Adipocyte (in vitro differentiated cells): ENCODE measurements around the gene FBXO36.
A peak's percentile ranks its signal among the peaks of the same experiment; 100 is the strongest.

Experiments used
- DNase-seq: peaks from one replicate; pipeline ENCODE4 v3.0.0-alpha.2; 2015; ENCODE audit warnings: low read depth
- H3K27me3 ChIP-seq: replicated peaks from 2 replicates; pipeline ENCODE4 v1.7.0; 2013; ENCODE audit warnings: mild to moderate bottlenecking, low read length, moderate library complexity; ENCODE audit not compliant: control insufficient read depth, insufficient read depth
- H3K36me3 ChIP-seq: 2 replicates; pipeline ENCODE4 v1.7.0; 2013; ENCODE audit warnings: low read length, mild to moderate bottlenecking, moderate library complexity; ENCODE audit not compliant: control insufficient read depth, insufficient read depth, severe bottlenecking
- H3K4me1 ChIP-seq: 2 replicates; pipeline ENCODE4 v1.7.0; 2013; ENCODE audit warnings: mild to moderate bottlenecking, low read length, moderate library complexity; ENCODE audit not compliant: control insufficient read depth, insufficient read depth
- H3K4me3 ChIP-seq: 2 replicates; pipeline ENCODE4 v1.7.0; 2013; ENCODE audit warnings: mild to moderate bottlenecking, low read length, moderate library complexity
- H3K9ac ChIP-seq: 2 replicates; pipeline ENCODE4 v1.7.0; 2013; ENCODE audit warnings: mild to moderate bottlenecking, low read length, moderate library complexity
- H3K9me3 ChIP-seq: 2 replicates; pipeline ENCODE4 v1.7.0; 2013; ENCODE audit warnings: mild to moderate bottlenecking, low read length, moderate library complexity; ENCODE audit not compliant: control insufficient read depth

The FBXO36 gene

DNA sequence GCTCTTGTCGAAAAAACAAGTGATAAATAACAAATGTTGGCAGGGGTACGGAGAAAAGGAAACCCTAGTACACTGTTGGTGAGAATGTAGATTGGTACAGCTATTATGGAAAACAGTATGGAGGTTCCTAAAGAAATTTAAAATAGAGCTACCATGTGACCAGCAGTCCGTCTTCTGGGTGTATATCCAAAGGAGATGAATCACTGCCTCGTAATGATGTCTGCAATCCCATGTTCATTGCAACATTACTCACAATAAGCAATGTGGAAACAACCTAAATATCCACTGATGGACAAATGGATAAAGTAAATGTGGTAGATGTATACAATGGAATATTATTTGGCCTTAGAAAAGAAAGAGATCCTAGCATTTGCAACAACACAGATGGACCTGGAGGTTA, 95.8 kb downstream of the FBXO36 start:
- no peaks in the 10 kb centered on the region for H3K36me3 ChIP-seq
- no peak overlapping the region for H3K4me3 ChIP-seq
- H3K9ac ChIP-seq, result no peak overlapping the region
- H3K27me3 ChIP-seq, result no peaks in the 10 kb centered on the region
- no peaks in the 10 kb centered on the region for H3K4me1 ChIP-seq
- H3K9me3 ChIP-seq, result no peaks in the 10 kb centered on the region
- DNase-seq, result peak; percentile 45

DNA sequence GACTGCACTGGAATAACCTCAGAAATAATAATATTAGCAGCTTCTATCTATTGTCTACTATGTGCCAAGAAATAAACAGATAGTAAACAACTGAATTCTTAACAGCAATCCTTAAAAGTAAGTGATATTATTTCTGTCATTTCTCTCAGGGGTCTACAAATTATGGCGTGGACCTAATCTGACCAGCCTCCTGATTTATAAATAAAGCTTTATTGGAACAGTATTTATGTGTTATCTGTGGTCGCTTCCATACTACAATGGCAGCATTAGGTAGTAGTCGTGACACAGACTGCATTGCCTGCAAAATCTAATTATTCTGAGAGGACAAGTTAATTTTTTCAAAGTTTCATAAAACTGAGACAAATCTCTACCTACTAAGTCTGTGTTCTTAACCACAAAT, 97.4 kb downstream of the FBXO36 start:
- Histone ChIP-seq H3K9me3 (no peaks in the 10 kb centered on the region), H3K4me1 (no peaks in the 10 kb centered on the region), H3K36me3 (no peaks in the 10 kb centered on the region), H3K4me3 (no peak overlapping the region), H3K9ac (no peak overlapping the region), H3K27me3 (no peaks in the 10 kb centered on the region)
- DNase-seq, result no peak

DNA sequence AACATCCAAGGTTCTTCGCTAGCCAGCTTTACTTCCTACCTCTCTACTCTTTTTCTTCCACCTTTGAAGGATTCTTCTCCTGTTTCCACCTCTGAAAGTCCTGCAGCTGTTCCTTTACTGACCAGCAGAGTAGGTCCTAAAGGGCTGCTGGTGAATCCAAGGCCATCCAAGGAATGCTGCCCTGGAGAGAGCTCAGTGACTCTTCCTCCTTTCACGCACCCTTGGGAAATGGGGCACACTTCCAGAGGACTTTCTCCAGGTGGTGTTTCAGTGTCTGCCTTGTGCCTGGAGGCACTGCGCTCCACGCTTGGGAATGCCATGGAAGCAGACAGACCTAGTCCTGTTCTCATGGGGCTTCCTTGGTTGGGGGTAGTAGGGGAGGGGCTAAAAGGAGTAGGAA, 101.0 kb downstream of the FBXO36 start:
- Histone ChIP-seq H3K9ac (no peak overlapping the region), H3K9me3 (no peaks in the 10 kb centered on the region), H3K27me3 (no peaks in the 10 kb centered on the region), H3K4me1 (no peaks in the 10 kb centered on the region), H3K4me3 (no peak overlapping the region), H3K36me3 (no peaks in the 10 kb centered on the region)
- DNase-seq, result no peak

DNA sequence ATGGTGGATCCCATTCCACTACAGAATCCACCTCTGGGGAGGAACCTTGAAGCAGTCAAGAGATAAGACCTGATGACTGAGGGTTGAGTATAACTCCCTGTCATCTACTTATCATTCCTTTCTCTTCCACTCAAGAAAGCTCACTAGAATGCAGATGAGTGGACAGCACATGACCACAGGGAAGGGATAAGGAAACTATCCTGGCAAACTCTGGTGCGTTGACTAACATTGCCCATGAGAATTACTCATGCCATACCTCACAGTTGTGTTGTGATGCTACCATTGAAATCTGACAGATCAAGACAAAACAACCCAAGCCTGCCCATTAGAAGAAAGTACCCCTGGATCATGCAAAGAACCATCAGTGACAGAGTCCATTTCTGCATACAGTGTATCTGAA, 119.9 kb downstream of the FBXO36 start:
- Histone ChIP-seq H3K4me1 (no peaks in the 10 kb centered on the region), H3K9me3 (no peaks in the 10 kb centered on the region), H3K36me3 (no peaks in the 10 kb centered on the region), H3K27me3 (no peaks in the 10 kb centered on the region), H3K4me3 (no peak overlapping the region), H3K9ac (no peak overlapping the region)
- no peak for DNase-seq

DNA sequence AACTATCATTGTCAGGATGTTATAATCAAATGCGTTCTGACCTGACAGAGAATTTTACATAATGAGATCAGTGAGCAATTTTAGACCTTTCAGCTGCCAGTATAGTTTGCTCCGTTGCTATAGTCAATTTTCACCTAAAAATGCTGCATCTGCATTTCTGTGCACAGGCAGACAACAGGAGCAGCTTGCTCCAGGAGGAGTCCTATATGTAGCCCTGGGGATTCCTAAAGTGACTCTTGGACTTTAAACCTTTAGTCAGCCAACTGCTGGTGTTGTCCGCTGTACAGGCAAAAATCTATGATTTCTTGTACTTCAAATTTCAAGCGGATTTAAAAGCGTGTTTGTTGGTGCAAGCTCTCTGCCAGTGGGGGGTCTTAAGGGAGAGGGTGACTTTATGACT, 120.7 kb downstream of the FBXO36 start:
- Histone ChIP-seq H3K9me3 (no peaks in the 10 kb centered on the region), H3K4me3 (no peak overlapping the region), H3K4me1 (no peaks in the 10 kb centered on the region), H3K9ac (no peak overlapping the region), H3K36me3 (no peaks in the 10 kb centered on the region), H3K27me3 (no peaks in the 10 kb centered on the region)
- no peak for DNase-seq

DNA sequence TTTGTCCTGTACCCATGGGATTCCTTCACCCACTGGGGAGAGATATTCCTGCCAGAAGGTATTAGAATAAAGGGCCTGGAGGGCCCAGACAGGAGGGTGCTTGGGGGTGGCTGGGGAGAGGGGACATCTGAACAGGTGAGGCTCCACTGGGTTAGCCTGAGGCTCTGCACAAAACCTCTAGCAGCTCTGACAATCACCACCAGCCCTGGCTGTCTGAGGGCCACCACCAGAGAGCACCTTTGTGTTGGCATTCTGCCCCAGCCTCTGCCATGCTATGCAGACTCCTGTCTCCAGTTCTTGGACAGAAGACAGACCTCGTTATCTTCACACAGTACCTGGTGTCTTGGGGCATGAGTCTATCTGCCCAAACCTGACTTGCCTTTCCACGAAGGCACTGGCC, 121.2 kb downstream of the FBXO36 start:
- Histone ChIP-seq H3K36me3 (no peaks in the 10 kb centered on the region), H3K4me3 (no peak overlapping the region), H3K9ac (no peak overlapping the region), H3K4me1 (no peaks in the 10 kb centered on the region), H3K27me3 (no peaks in the 10 kb centered on the region), H3K9me3 (no peaks in the 10 kb centered on the region)
- no peak for DNase-seq

DNA sequence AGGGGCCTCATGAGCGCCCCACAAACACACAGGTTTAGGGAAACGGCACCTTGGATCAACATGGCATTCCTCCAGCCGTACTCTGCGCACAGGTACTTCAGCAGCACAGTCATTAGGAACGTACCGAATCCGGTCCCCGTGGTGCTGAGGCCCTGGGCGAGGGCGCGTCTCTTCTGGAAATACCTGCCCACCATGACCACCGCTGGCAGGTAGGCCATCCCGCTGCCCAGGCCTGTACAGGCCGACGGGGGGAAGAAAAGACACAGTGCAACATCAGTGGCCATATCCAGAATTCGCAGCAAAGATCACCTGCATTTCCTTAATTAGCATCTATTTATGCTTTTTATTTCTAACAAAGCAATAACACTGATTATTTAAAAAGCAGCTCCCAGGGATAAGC, 124.2 kb downstream of the FBXO36 start:
- DNase-seq, result no peak
- H3K27me3 ChIP-seq, result no peaks in the 10 kb centered on the region
- H3K4me3 ChIP-seq, result no peak overlapping the region
- H3K4me1 ChIP-seq, result no peaks in the 10 kb centered on the region
- H3K9me3 ChIP-seq, result no peaks in the 10 kb centered on the region
- no peaks in the 10 kb centered on the region for H3K36me3 ChIP-seq
- no peak overlapping the region for H3K9ac ChIP-seq

DNA sequence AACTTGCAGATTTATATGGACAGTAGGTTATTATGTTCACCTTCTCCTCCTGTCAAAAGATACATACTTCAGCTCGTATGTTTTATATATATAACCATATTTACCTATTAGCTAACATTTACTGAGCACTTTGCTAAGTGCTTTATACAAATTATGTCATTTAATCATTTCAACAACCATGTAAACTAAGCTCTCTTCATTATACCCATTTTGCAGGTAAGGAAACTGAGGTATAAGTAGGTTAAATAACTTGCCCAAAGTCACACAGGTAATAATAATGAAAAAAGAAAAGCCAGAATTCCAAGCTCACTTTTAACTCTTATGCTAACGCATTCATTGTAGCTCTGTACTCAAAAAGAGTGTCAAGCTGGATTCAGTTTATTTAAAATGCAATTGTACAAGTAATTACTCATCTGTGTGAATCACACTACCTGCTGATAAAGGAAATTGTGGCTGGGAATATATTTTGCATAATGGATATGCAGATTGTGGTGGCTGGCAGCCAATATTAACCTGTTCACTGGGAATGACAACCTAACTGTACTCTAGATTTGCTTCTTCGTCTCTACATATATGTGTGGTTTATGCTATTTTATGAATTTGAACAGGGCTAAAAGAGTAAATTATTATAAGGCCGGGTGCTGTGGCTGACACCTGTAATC, 125.8 kb downstream of the FBXO36 start:
- no peaks in the 10 kb centered on the region for H3K36me3 ChIP-seq
- DNase-seq, result no peak
- H3K4me3 ChIP-seq, result no peak overlapping the region
- no peaks in the 10 kb centered on the region for H3K9me3 ChIP-seq
- no peak overlapping the region for H3K9ac ChIP-seq
- H3K27me3 ChIP-seq, result no peaks in the 10 kb centered on the region
- H3K4me1 ChIP-seq, result peaks cover 8% of the 10 kb centered on the region

DNA sequence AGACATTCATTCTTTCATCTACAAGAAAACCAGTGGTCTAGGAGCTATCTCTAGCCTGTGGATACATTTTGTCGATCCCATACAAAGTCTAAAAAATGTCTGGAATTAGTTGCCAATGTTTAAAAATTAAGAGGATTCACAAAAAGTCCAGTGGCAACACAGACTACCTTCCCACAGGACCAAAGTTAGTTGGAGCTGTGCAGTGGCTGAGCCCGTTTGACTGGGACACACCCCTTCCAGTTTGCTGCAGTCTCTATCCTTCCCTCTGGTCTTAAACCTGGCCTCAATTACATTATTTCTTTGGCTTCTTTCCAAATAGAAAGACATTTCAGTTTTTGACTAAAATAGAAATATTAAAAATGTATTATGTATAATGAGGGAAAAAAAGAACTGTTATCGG, 127.8 kb downstream of the FBXO36 start:
- no peaks in the 10 kb centered on the region for H3K27me3 ChIP-seq

DNA sequence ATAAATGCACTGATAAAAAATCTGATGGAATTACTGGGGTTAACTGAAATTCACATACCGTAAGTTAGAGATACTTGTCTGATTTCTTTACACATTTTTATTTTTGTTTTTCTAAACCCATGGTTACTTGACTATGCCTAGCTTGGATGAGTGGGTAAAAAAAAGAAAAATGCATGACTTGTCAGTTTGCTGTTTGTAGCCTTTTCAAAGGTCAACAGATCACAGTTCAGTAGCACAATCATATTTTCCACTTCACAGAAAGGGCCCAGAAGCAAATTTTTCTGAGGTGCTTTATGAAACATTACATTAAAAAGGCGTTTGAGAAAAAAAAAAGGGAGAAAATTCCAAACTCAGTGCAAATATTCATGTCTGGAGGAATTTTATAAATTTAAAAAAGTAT, 130.0 kb downstream of the FBXO36 start:
- Histone ChIP-seq H3K36me3 (no peaks in the 10 kb centered on the region), H3K4me3 (no peak overlapping the region), H3K27me3 (no peaks in the 10 kb centered on the region), H3K9me3 (no peaks in the 10 kb centered on the region), H3K9ac (no peak overlapping the region), H3K4me1 (peaks cover 11% of the 10 kb centered on the region)
- peak; percentile 24 for DNase-seq

More for the DNA sequence above, 127.8 kb downstream of the FBXO36 start:
- Histone ChIP-seq H3K4me1 (peaks cover 11% of the 10 kb centered on the region), H3K9ac (no peak overlapping the region), H3K4me3 (no peak overlapping the region), H3K9me3 (no peaks in the 10 kb centered on the region), H3K36me3 (no peaks in the 10 kb centered on the region)
- no peak for DNase-seq

DNA sequence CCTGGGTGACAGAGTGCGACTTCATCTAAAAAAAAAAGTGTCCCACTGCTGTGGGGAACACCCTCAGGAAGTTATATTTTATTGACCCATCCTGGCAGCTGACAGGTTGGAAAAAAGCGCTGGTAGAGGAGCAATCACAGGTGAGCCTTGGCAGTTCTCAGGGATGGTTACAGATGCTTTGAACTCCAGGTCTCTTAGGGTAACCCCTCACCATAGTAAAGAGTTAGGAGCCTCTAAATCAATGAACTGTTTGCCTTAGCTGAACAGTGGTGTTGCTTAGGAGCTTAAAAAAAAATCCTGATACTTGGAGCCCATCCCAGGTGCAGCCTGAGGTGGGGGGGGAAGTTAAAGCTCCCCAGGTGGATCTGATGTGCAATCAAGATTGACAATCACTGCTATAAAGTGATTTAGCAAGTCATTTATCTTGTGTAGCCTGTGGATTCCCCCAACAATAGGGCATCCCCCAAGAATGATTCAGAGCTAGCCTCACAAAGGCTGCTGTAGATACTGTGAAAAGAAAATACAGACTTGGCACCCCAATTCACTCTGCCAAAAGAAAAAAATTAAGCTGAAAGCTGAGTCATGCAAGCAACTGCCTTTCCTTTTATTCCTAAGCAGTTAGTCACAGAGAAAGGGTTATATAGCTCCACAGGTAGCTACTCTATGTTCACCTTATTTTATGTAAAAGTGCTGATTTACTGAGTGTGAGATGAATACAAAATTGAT, 131.6 kb downstream of the FBXO36 start:
- Histone ChIP-seq H3K4me3 (no peak overlapping the region), H3K9me3 (no peaks in the 10 kb centered on the region), H3K4me1 (peaks cover 11% of the 10 kb centered on the region), H3K36me3 (no peaks in the 10 kb centered on the region), H3K9ac (no peak overlapping the region), H3K27me3 (no peaks in the 10 kb centered on the region)
- DNase-seq, result peak; percentile 43
